IMR-90 (cell line): Measurements from ENCODE around the gene PPARD. TPM values are rescaled to one million over a fixed set of nuclear protein-coding genes. Genes with fewer than 3 reads are reported as not detected.

Experiments
- ATAC-seq: fragments of 200-7000 bp; cut with Tn5 transposase; 2 replicates; pipeline ENCODE4 v1.9.1; 2020; ENCODE audit warnings: low read depth, mild to moderate bottlenecking, moderate library complexity
- BruUV-seq: library from RNA; stranded (reverse); fragments of 400-500 nt; replicated peaks from 2 replicates; lab custom pipeline; 2021; lab: Mats Ljungman, UMichigan
- CTCF ChIA-PET: fragments of 300-600 bp; formaldehyde crosslinking; extraction: SDS; loops from one replicate; lab custom pipeline; 2021; ENCODE audit warnings: antibody characterized with exemption; lab: Yijun Ruan, JAX
- POLR2A ChIA-PET: fragments of 300-600 bp; sonication (Branson Sonifier 250); formaldehyde crosslinking; loops from one replicate; lab custom pipeline; 2022; ENCODE audit warnings: antibody characterized with exemption; ENCODE audit not compliant: unreplicated experiment; lab: Charles Lee
- DNase-seq: peaks from one replicate; pipeline ENCODE4 v3.0.0; 2013
- H2AFZ ChIP-seq: replicated peaks from 2 replicates; pipeline ENCODE3; 2013; ENCODE audit warnings: low read length, mild to moderate bottlenecking; ENCODE audit not compliant: poor library complexity
- H2AK5ac ChIP-seq: 2 replicates; pipeline ENCODE4 v1.6.1; 2013; ENCODE audit warnings: low read depth, low read length, inconsistent platforms
- H2AK9ac ChIP-seq: replicated peaks from 2 replicates; pipeline ENCODE3; 2013; ENCODE audit warnings: mild to moderate bottlenecking, low read depth, low read length, moderate library complexity; ENCODE audit not compliant: poor library complexity
- H2BK120ac ChIP-seq: 2 replicates; pipeline ENCODE4 v1.6.1; 2013; ENCODE audit warnings: low read depth, low read length, inconsistent platforms
- H2BK15ac ChIP-seq: 3 replicates; pipeline ENCODE4 v1.6.1; 2013; ENCODE audit warnings: low read depth, low read length, inconsistent platforms
- H2BK20ac ChIP-seq: 2 replicates; pipeline ENCODE4 v1.6.1; 2013; ENCODE audit warnings: low read depth, mild to moderate bottlenecking, inconsistent platforms, low read length, moderate library complexity
- H2BK5ac ChIP-seq: 2 replicates; pipeline ENCODE4 v1.6.1; 2013; ENCODE audit warnings: mild to moderate bottlenecking, low read depth, low read length, inconsistent platforms; ENCODE audit not compliant: poor library complexity, severe bottlenecking
- H3K14ac ChIP-seq: replicated peaks from 2 replicates; pipeline ENCODE4 v1.6.1; 2013; ENCODE audit warnings: low read depth, low read length, inconsistent platforms
- H3K18ac ChIP-seq: 2 replicates; pipeline ENCODE4 v1.6.1; 2013; ENCODE audit warnings: low read depth, low read length, control low read depth
- H3K23ac ChIP-seq: 2 replicates; pipeline ENCODE4 v1.6.1; 2013; ENCODE audit warnings: low read depth, low read length, inconsistent platforms
- H3K27ac ChIP-seq: 2 replicates; pipeline ENCODE4 v1.5.1; 2013; ENCODE audit warnings: mild to moderate bottlenecking, control low read depth, low read length; ENCODE audit not compliant: insufficient read depth
- H3K27me3 ChIP-seq: 2 replicates; pipeline ENCODE4 v1.6.1; 2013; ENCODE audit warnings: low read length; ENCODE audit not compliant: control insufficient read depth, insufficient read depth
- H3K36me3 ChIP-seq: 2 replicates; pipeline ENCODE4 v1.6.1; 2013; ENCODE audit warnings: low read length, mixed read lengths; ENCODE audit not compliant: control insufficient read depth, insufficient read depth
- H3K4ac ChIP-seq: 2 replicates; pipeline ENCODE4 v1.6.1; 2013; ENCODE audit warnings: low read depth, low read length, inconsistent platforms
- H3K4me1 ChIP-seq: 2 replicates; pipeline ENCODE4 v1.6.1; 2013; ENCODE audit warnings: low read length, mixed read lengths; ENCODE audit not compliant: control insufficient read depth, insufficient read depth
- H3K4me2 ChIP-seq: 2 replicates; pipeline ENCODE4 v1.6.1; 2013; ENCODE audit warnings: low read depth, mild to moderate bottlenecking, control low read depth, low read length, moderate library complexity
- H3K4me3 ChIP-seq: 2 replicates; pipeline ENCODE4 v1.5.1; 2013; ENCODE audit warnings: low read depth, mild to moderate bottlenecking, control low read depth, low read length, moderate library complexity; ENCODE audit not compliant: insufficient read depth
- H3K56ac ChIP-seq: 2 replicates; pipeline ENCODE4 v1.6.1; 2013; ENCODE audit warnings: low read length, inconsistent platforms; ENCODE audit not compliant: insufficient read depth; ENCODE audit errors: extremely low read depth
- H3K79me1 ChIP-seq, 2 experiments: 2 replicates each; pipeline ENCODE4 v1.6.1; 2013; ENCODE audit warnings: low read length in 2 of 2, inconsistent platforms in 1 of 2, low read depth in 1 of 2
- H3K9ac ChIP-seq: 2 replicates; pipeline ENCODE4 v1.6.1; 2013; ENCODE audit warnings: low read depth, low read length, control low read depth
- H3K9me1 ChIP-seq: 2 replicates; pipeline ENCODE4 v1.6.1; 2013; ENCODE audit warnings: low read length, inconsistent platforms; ENCODE audit not compliant: insufficient read depth
- H3K9me3 ChIP-seq: 2 replicates; pipeline ENCODE4 v1.6.1; 2013; ENCODE audit warnings: low read length; ENCODE audit not compliant: control insufficient read depth, insufficient read depth
- H4K20me1 ChIP-seq: 2 replicates; pipeline ENCODE4 v1.6.1; 2013; ENCODE audit warnings: low read length, inconsistent platforms; ENCODE audit not compliant: insufficient read depth
- H4K5ac ChIP-seq: 2 replicates; pipeline ENCODE4 v1.6.1; 2013; ENCODE audit warnings: mild to moderate bottlenecking, low read depth, low read length, control low read depth
- H4K8ac ChIP-seq, 2 experiments: 2 replicates each; pipeline ENCODE4 v1.6.1; 2013; ENCODE audit warnings: low read depth in 2 of 2, low read length in 2 of 2, control low read depth in 1 of 2, inconsistent platforms in 1 of 2
- H4K91ac ChIP-seq: 2 replicates; pipeline ENCODE4 v1.6.1; 2013; ENCODE audit warnings: low read depth, low read length, inconsistent platforms; ENCODE audit not compliant: insufficient read depth
- CEBPB ChIP-seq: IDR thresholded peaks from 2 replicates; pipeline ENCODE4 v1.6.1; 2012; ENCODE audit warnings: low read depth, low read length, improper control_type of control experiment
- MAFK ChIP-seq: IDR thresholded peaks from 2 replicates; pipeline ENCODE4 v1.6.1; 2012; ENCODE audit warnings: low read depth, low read length, improper control_type of control experiment
- NFE2L2 ChIP-seq: fragments of 150-350 bp; IDR thresholded peaks from 2 replicates; pipeline ENCODE4 v1.6.1; 2016; ENCODE audit warnings: low read depth, mild to moderate bottlenecking, low read length
- RAD21 ChIP-seq: IDR thresholded peaks from 2 replicates; pipeline ENCODE4 v1.6.1; 2012; ENCODE audit warnings: low read length, improper control_type of control experiment
- RCOR1 ChIP-seq: IDR thresholded peaks from 2 replicates; pipeline ENCODE4 v1.6.1; 2012; ENCODE audit warnings: mild to moderate bottlenecking, low read length, improper control_type of control experiment; ENCODE audit not compliant: insufficient replicate concordance
- WGBS, 2 experiments: methylation state at CpG; one replicate each; pipeline versions ENCODE4 v1.1.5 to v1.1.7; 2013; ENCODE audit warnings: missing lambda C conversion rate in 2 of 2; ENCODE audit not compliant: insufficient read length in 1 of 2; ENCODE audit errors: extremely low coverage in 2 of 2; 5-methylcytosine and 5-hydroxymethylcytosine counted together
- dilution Hi-C: fragments of 300-500 bp; cut with HindIII; formaldehyde crosslinking; loops from one replicate; pipeline ENCODE4 v1.14.3; 2018; ENCODE audit warnings: low sequenced_read_pairs; ENCODE audit not compliant: unreplicated experiment
- in situ Hi-C: fragments of 300-500 bp; cut with MboI; formaldehyde crosslinking; loops from 3 replicates; pipeline ENCODE4 v1.14.3; 2019; ENCODE audit warnings: low sequenced_read_pairs, inconsistent platforms, mixed read lengths
- intact Hi-C: fragments of 100-400 bp; cut with micrococcal nuclease; formaldehyde crosslinking; loops from 2 replicates; pipeline ENCODE4 v1.10.0; 2022
- polyA plus RNA-seq, 3 experiments: library from polyadenylated mRNA; depleted of rRNA; stranded (reverse); fragments of >200 nt; gene quantifications; 2 replicates each; pipeline ENCODE4 v1.2.3, GENCODE V29; 2012; ENCODE audit warnings: low replicate concordance in 1 of 3
- total RNA-seq: library from RNA; depleted of rRNA; stranded (reverse); fragments of >200 nt; gene quantifications from 2 replicates; pipeline ENCODE4 v1.2.3, GENCODE V29; 2012

The PPARD gene
- total and polyA plus RNA-seq, 2 of the 4 experiments (the other 2 are of a cell fraction), result 10.4 to 69.0 TPM

DNA sequence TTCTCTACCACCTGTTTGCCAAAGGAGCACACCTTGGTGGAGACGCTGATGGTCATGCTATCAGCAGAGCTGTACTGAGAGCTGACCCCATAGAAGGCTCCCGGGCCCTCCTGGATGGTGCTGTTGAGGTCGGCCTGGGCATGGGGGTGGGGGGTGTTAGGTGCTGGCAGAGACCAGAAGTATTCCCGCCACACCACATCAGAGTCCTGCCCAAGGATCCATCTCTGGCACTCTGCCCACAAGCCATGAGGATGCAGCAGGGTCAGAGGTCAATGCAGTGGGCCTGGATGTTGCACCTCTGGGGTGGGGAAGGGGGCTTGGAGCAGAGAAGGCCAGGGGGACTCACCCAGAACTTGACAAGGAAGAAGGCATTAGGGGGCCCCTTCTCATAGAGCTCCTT lies 133.2 kb downstream of the PPARD start:
- Histone ChIP-seq H4K91ac (no peak overlapping the region), H3K79me1 (peaks cover 3 to 42% of the 10 kb centered on the region in 2 experiments), H3K9me1 (0 out of 2 replicates have a peak, but pooled peaks cover 6% of the 10 kb centered on the region), H3K56ac (no peak overlapping the region), H3K4me1 (peaks cover 2% of the 10 kb centered on the region), H3K27ac (no peak overlapping the region), H3K9ac (no peak overlapping the region), H3K4ac (no peak overlapping the region), H2BK120ac (no peak overlapping the region), H2BK20ac (no peak overlapping the region), H3K18ac (no peak overlapping the region), H2AK5ac (no peak overlapping the region), H3K36me3 (peaks cover 63% of the 10 kb centered on the region), H2AFZ (no peak overlapping the region), H3K4me3 (no peak overlapping the region), H4K20me1 (peaks cover 50% of the 10 kb centered on the region), H4K8ac (no peak overlapping the region), H3K14ac (no peak overlapping the region), H3K9me3 (no peaks in the 10 kb centered on the region), H2BK15ac (no peak overlapping the region), H3K4me2 (no peak overlapping the region), H2AK9ac (peak overlapping the region; percentile 42), H3K27me3 (no peaks in the 10 kb centered on the region), H4K5ac (no peak overlapping the region), H2BK5ac (no peak overlapping the region), H3K23ac (no peak overlapping the region)
- WGBS, 2 experiments, result no CpG with 5 or more reads among the region's 4 CpGs
- in situ Hi-C loops (no loop called here), intact Hi-C loops (no loop called here), dilution Hi-C loops (no loop called here)
- ATAC-seq, result no peak
- ChIA-PET POLR2A (no interaction called here), CTCF (no interaction called here)
- BruUV-seq, result no TSS peak
- TF ChIP-seq RAD21 (no peak), MAFK (no peak), RCOR1 (no peak), CEBPB (no peak), NFE2L2 (no peak)
- no peak for DNase-seq
